HEK293 (cell line): ENCODE data around the gene MLH3.
A peak's percentile ranks its signal among the peaks of the same experiment; 100 is the strongest.

Experiments used
- CTCF ChIA-PET: fragments of 350-600 bp; formaldehyde crosslinking; extraction: SDS; loops from one replicate; lab custom pipeline; 2021; ENCODE audit warnings: antibody characterized with exemption; lab: Yijun Ruan, JAX
- POLR2A ChIA-PET: fragments of 300-600 bp; formaldehyde crosslinking; extraction: SDS; loops from one replicate; lab custom pipeline; 2020; ENCODE audit warnings: antibody characterized with exemption, inconsistent platforms; lab: Yijun Ruan, JAX
- H3K27ac ChIP-seq: fragments of 200-500 bp; sonication (Bioruptor generic); 2 replicates; pipeline ENCODE4 v1.5.1; 2014; ENCODE audit warnings: low read depth, low read length, control low read depth, inconsistent platforms; ENCODE audit errors: extremely low read depth
- H3K36me3 ChIP-seq, 2 experiments: fragments of 200-500 bp in 1 of 2; sonication (Bioruptor generic) in 1 of 2; 1 replicate in 1 of 2; 2 replicates in 1 of 2; pipeline ENCODE4 v1.5.1; 2014 to 2017; ENCODE audit warnings: inconsistent platforms in 2 of 2, low read length in 2 of 2; ENCODE audit not compliant: control insufficient read depth in 2 of 2, insufficient read depth in 1 of 2
- H3K4me1 ChIP-seq: fragments of 200-500 bp; sonication (Bioruptor generic); 2 replicates; pipeline ENCODE4 v1.5.1; 2014; ENCODE audit warnings: mild to moderate bottlenecking, low read length, inconsistent platforms; ENCODE audit not compliant: control insufficient read depth, insufficient read depth
- H3K4me3 ChIP-seq: 2 replicates; pipeline ENCODE4 v1.5.1; 2011; ENCODE audit warnings: low read depth, mild to moderate bottlenecking, control low read depth, low read length, moderate library complexity
- H3K9me3 ChIP-seq: fragments of 200-500 bp; sonication (Bioruptor generic); 2 replicates; pipeline ENCODE4 v1.5.1; 2014; ENCODE audit warnings: low read depth, low read length, inconsistent platforms; ENCODE audit not compliant: control insufficient read depth, insufficient read depth
- CTCF ChIP-seq: fragments of 450-650 bp; formaldehyde crosslinking; IDR thresholded peaks from 2 replicates; pipeline ENCODE4 v1.5.1; 2016; ENCODE audit warnings: missing biosample characterization, missing genetic modification characterization
- ELK4 ChIP-seq: IDR thresholded peaks from 2 replicates; pipeline ENCODE4 v1.6.1; 2011; ENCODE audit warnings: mild to moderate bottlenecking, low read depth, low read length, borderline replicate concordance
- KLF1 ChIP-seq: fragments of 450-650 bp; formaldehyde crosslinking; IDR thresholded peaks from 2 replicates; pipeline ENCODE4 v1.5.1; 2016; ENCODE audit warnings: missing biosample characterization, missing genetic modification characterization
- PBX3 ChIP-seq: sonication (generic); formaldehyde crosslinking; IDR thresholded peaks from 2 replicates; pipeline ENCODE4 v1.8.1; 2022; ENCODE audit warnings: mild to moderate bottlenecking, moderate library complexity, missing genetic modification reagents
- PRDM1 ChIP-seq: fragments of 450-650 bp; formaldehyde crosslinking; IDR thresholded peaks from 2 replicates; pipeline ENCODE4; 2016; ENCODE audit warnings: missing biosample characterization, missing genetic modification characterization
- PRDM4 ChIP-seq: fragments of 450-650 bp; formaldehyde crosslinking; IDR thresholded peaks from 2 replicates; pipeline ENCODE4 v1.5.1; 2017; ENCODE audit warnings: missing biosample characterization, missing genetic modification characterization
- YY2 ChIP-seq: fragments of 450-650 bp; formaldehyde crosslinking; IDR thresholded peaks from 2 replicates; pipeline ENCODE4 v1.5.1; 2016; ENCODE audit warnings: missing biosample characterization, missing genetic modification characterization
- ZBTB17 ChIP-seq: fragments of 450-650 bp; formaldehyde crosslinking; IDR thresholded peaks from 2 replicates; pipeline ENCODE4 v1.5.1; 2016; ENCODE audit warnings: missing biosample characterization, missing genetic modification characterization
- ZNF10 ChIP-seq: fragments of 450-650 bp; formaldehyde crosslinking; IDR thresholded peaks from 2 replicates; pipeline ENCODE4 v1.5.1; 2017; ENCODE audit warnings: missing biosample characterization, missing genetic modification characterization
- ZNF121 ChIP-seq: fragments of 450-650 bp; formaldehyde crosslinking; IDR thresholded peaks from 2 replicates; pipeline ENCODE4 v1.5.1; 2016; ENCODE audit warnings: missing biosample characterization, missing genetic modification characterization
- ZNF16 ChIP-seq: fragments of 450-650 bp; formaldehyde crosslinking; IDR thresholded peaks from 2 replicates; pipeline ENCODE4 v1.5.1; 2016; ENCODE audit warnings: low read depth, missing biosample characterization, missing genetic modification characterization
- ZNF18 ChIP-seq: fragments of 450-650 bp; formaldehyde crosslinking; IDR thresholded peaks from 2 replicates; pipeline ENCODE4 v1.5.1; 2016; ENCODE audit warnings: missing biosample characterization, missing genetic modification characterization
- ZNF302 ChIP-seq: fragments of 450-650 bp; formaldehyde crosslinking; IDR thresholded peaks from 2 replicates; pipeline ENCODE4 v1.5.1; 2016; ENCODE audit warnings: missing biosample characterization, missing genetic modification characterization, low read depth
- ZNF335 ChIP-seq: fragments of 450-650 bp; formaldehyde crosslinking; conservative IDR thresholded peaks from 2 replicates; pipeline ENCODE4 v1.5.1; 2016; ENCODE audit warnings: missing biosample characterization, missing genetic modification characterization
- ZNF513 ChIP-seq: fragments of 450-650 bp; IDR thresholded peaks from 2 replicates; pipeline ENCODE4 v1.5.1; 2018; ENCODE audit warnings: missing biosample characterization, missing genetic modification characterization
- ZNF76 ChIP-seq: fragments of 450-650 bp; formaldehyde crosslinking; IDR thresholded peaks from 2 replicates; pipeline ENCODE4; 2016; ENCODE audit warnings: low read depth, missing biosample characterization, missing genetic modification characterization, borderline replicate concordance
- ZSCAN18 ChIP-seq: fragments of 450-650 bp; formaldehyde crosslinking; IDR thresholded peaks from 2 replicates; pipeline ENCODE4 v1.5.1; 2016; ENCODE audit warnings: missing biosample characterization, missing genetic modification characterization
- ZSCAN30 ChIP-seq: fragments of 450-650 bp; IDR thresholded peaks from 2 replicates; pipeline ENCODE4 v1.5.1; 2018; ENCODE audit warnings: missing biosample characterization, mild to moderate bottlenecking, missing genetic modification characterization, moderate library complexity
- ZSCAN4 ChIP-seq: fragments of 450-650 bp; formaldehyde crosslinking; IDR thresholded peaks from 2 replicates; pipeline ENCODE4 v1.5.1; 2017; ENCODE audit warnings: missing biosample characterization, missing genetic modification characterization
- ZXDB ChIP-seq: fragments of 450-650 bp; formaldehyde crosslinking; IDR thresholded peaks from 2 replicates; pipeline ENCODE4 v1.5.1; 2016; ENCODE audit warnings: missing biosample characterization, missing genetic modification characterization

The MLH3 gene

GRCh38 chr14:75002392-75003249 lies 48.6 kb downstream of the MLH3 start, which contains the start of gene EIF2B2 (continued):
- TF ChIP-seq CTCF (tag by site-specific recombination) (peak; percentile 36; the same call in 1 of the 2 replicates), ZSCAN30 (peak; percentile 14), ZNF335 (tag by site-specific recombination) (peak; percentile 55; the same call in 1 of the 2 replicates), ZSCAN18 (tag by site-specific recombination) (no peak), ZNF76 (tag by site-specific recombination) (0 out of 2 replicates have a peak, but pooled peaks have one; percentile 29), ZNF302 (no peak), ZNF10 (tag by site-specific recombination) (0 out of 2 replicates have a peak, but pooled peaks have one; percentile 56), ZXDB (0 out of 2 replicates have a peak, but pooled peaks have one; percentile 53), YY2 (tag by site-specific recombination) (peak; percentile 79), ELK4 (peak; percentile 76; the same call in 1 of the 2 replicates), PBX3 (CRISPR knock-in tag) (0 out of 2 replicates have a peak, but pooled peaks have one; percentile 58), PRDM4 (no peak), ZNF16 (no peak), KLF1 (tag by site-specific recombination) (peak; percentile 44; the same call in 1 of the 2 replicates)

- ChIA-PET POLR2A (interaction anchor here (0.9 kb wide), 1 partner anchor 102 kb away, joined by 5 read pairs; no protein-coding TSS in a partner anchor), CTCF (interaction anchor here (0.6 to 2.7 kb wide), 2 partner anchors 55 to 56 kb away, joined by 3 to 10 read pairs; no protein-coding TSS in a partner anchor)
- H3K27ac ChIP-seq: peak overlapping the region; percentile 55
These were observed 49.4 kb downstream of the MLH3 start for GRCh38 chr14:75001899-75002298.

More at GRCh38 chr14:75001899-75002298, 49.4 kb downstream of the MLH3 start:
- no peak for TF ChIP-seq ZNF121 (tag by site-specific recombination)
- no peak for TF ChIP-seq ZBTB17 (tag by site-specific recombination)
- TF ChIP-seq ZNF18 (tag by site-specific recombination): no peak
- TF ChIP-seq ZNF513 (tag by site-specific recombination): no peak
- no peak for TF ChIP-seq PRDM1 (tag by site-specific recombination)
- no peak for TF ChIP-seq ZSCAN4 (tag by site-specific recombination)
- Histone ChIP-seq H3K4me3 (peak overlapping the region; percentile 83; the same call in 1 of the 2 replicates), H3K36me3 (peaks cover 21 to 31% of the 10 kb centered on the region in 2 experiments), H3K4me1 (no peaks in the 10 kb centered on the region), H3K9me3 (no peaks in the 10 kb centered on the region)
